IMR-90 (cell line): ENCODE results near the gene LUZP2.

Experiments used
- BHLHE40 ChIP-seq: fragments of 150-350 bp; IDR thresholded peaks from 2 replicates; pipeline ENCODE4 v1.6.1; 2016; ENCODE audit warnings: mild to moderate bottlenecking, low read depth, low read length
- CEBPB ChIP-seq: IDR thresholded peaks from 2 replicates; pipeline ENCODE4 v1.6.1; 2012; ENCODE audit warnings: low read depth, low read length, improper control_type of control experiment
- CHD1 ChIP-seq: IDR thresholded peaks from 2 replicates; pipeline ENCODE4 v1.6.1; 2012; ENCODE audit warnings: low read depth, low read length, improper control_type of control experiment
- MAFK ChIP-seq: IDR thresholded peaks from 2 replicates; pipeline ENCODE4 v1.6.1; 2012; ENCODE audit warnings: low read depth, low read length, improper control_type of control experiment
- MAZ ChIP-seq: IDR thresholded peaks from 2 replicates; pipeline ENCODE4 v1.6.1; 2012; ENCODE audit warnings: low read depth, mild to moderate bottlenecking, low read length, improper control_type of control experiment, moderate library complexity, borderline replicate concordance
- NFE2L2 ChIP-seq: fragments of 150-350 bp; IDR thresholded peaks from 2 replicates; pipeline ENCODE4 v1.6.1; 2016; ENCODE audit warnings: low read depth, mild to moderate bottlenecking, low read length
- POLR2A ChIP-seq: IDR thresholded peaks from 2 replicates; pipeline ENCODE4 v1.6.1; 2012; ENCODE audit warnings: mild to moderate bottlenecking, low read depth, low read length
- RAD21 ChIP-seq: IDR thresholded peaks from 2 replicates; pipeline ENCODE4 v1.6.1; 2012; ENCODE audit warnings: low read length, improper control_type of control experiment
- RFX5 ChIP-seq: IDR thresholded peaks from 2 replicates; pipeline ENCODE4 v1.8.0; 2012; ENCODE audit warnings: low read depth, mild to moderate bottlenecking, low read length, moderate library complexity
- TF ChIP-seq, protein P1 (sequence below): conservative IDR thresholded peaks from 2 replicates; pipeline ENCODE4 v1.5.1; 2012; ENCODE audit warnings: mild to moderate bottlenecking, low read depth, low read length, improper control_type of control experiment
- TF ChIP-seq, protein P2 (sequence below): fragments of 150-350 bp; IDR thresholded peaks from 2 replicates; pipeline ENCODE4 v1.6.1; 2016; ENCODE audit warnings: low read depth, mild to moderate bottlenecking, low read length, moderate library complexity, borderline replicate concordance

DNA sequence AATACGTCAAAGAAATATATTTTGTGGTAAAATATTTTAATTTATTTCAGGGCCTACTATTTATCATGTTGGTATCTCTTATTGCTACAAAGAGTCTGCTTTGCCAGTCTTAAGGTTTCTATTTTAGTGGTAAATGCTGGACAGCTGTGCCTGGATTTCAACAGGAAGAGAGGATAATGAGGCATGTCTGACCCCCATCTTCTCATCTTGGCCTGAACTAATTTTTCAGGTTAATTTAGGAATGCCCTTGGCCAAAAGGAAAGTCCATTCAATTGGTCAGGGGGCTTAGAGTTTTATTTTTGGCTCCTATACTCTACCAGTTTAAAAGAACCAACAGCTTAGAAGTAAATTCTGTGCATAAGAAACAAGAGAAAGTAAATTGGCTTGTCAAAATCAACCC lies 428.2 kb downstream of the LUZP2 start:
- TF ChIP-seq, protein P1, sequence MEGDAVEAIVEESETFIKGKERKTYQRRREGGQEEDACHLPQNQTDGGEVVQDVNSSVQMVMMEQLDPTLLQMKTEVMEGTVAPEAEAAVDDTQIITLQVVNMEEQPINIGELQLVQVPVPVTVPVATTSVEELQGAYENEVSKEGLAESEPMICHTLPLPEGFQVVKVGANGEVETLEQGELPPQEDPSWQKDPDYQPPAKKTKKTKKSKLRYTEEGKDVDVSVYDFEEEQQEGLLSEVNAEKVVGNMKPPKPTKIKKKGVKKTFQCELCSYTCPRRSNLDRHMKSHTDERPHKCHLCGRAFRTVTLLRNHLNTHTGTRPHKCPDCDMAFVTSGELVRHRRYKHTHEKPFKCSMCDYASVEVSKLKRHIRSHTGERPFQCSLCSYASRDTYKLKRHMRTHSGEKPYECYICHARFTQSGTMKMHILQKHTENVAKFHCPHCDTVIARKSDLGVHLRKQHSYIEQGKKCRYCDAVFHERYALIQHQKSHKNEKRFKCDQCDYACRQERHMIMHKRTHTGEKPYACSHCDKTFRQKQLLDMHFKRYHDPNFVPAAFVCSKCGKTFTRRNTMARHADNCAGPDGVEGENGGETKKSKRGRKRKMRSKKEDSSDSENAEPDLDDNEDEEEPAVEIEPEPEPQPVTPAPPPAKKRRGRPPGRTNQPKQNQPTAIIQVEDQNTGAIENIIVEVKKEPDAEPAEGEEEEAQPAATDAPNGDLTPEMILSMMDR: no peak
- no peak for TF ChIP-seq BHLHE40
- TF ChIP-seq RFX5: no peak
- no peak for TF ChIP-seq RAD21
- TF ChIP-seq POLR2A: no peak
- TF ChIP-seq MAFK: no peak
- TF ChIP-seq MAZ: no peak
- TF ChIP-seq CHD1: no peak
- TF ChIP-seq NFE2L2: no peak
- no peak for TF ChIP-seq CEBPB
- TF ChIP-seq, protein P2, sequence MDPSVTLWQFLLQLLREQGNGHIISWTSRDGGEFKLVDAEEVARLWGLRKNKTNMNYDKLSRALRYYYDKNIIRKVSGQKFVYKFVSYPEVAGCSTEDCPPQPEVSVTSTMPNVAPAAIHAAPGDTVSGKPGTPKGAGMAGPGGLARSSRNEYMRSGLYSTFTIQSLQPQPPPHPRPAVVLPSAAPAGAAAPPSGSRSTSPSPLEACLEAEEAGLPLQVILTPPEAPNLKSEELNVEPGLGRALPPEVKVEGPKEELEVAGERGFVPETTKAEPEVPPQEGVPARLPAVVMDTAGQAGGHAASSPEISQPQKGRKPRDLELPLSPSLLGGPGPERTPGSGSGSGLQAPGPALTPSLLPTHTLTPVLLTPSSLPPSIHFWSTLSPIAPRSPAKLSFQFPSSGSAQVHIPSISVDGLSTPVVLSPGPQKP: no peak
